HG03039 (cell line): ENCODE measurements around the gene POLA1.
A peak's percentile ranks its signal among the peaks of the same experiment; 100 is the strongest.

Source experiments
- ATAC-seq: cut with Tn5 transposase; IDR thresholded peaks from one replicate; pipeline ENCODE4 v1.9.1; 2021; ENCODE audit warnings: mild to moderate bottlenecking, moderate library complexity; ENCODE audit not compliant: unreplicated experiment

The POLA1 gene

GRCh38 chrX:25019707-25020390, 326.1 kb downstream of the POLA1 start:
- ATAC-seq = no peak

GRCh38 chrX:25020391-25020904, 326.7 kb downstream of the POLA1 start:
- no peak for ATAC-seq

DNA sequence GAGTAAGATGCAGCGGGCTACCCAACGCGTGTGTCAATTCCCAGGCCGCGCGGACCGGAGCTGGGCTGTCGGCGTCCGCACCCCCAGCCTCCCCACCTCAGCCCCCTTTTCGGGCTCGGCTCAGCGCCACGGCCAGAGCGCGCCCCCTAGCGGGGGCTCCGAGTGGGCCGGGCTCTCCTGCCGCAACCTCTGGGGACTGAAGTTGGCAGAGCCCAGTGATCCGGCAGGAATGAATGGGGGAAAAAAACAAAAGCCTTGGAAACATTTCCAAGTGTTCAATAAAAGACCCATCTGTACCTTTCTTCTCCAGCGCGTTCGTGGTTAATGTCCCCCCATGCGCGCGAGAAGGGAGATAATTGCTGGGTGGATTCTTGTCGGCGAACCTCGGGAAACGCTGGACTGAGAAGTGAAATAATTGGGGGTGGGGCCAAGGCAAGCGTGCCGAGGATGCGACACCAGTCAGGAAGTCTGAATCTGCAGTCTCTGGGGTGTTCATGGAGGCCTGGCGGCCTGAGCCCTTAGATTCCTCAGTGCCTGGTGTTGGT, 327.3 kb downstream of the POLA1 start:
- peak; percentile 78 for ATAC-seq

GRCh38 chrX:25022499-25023325, 329.0 kb downstream of the POLA1 start:
- no peak for ATAC-seq

GRCh38 chrX:25023908-25024307, 330.2 kb downstream of the POLA1 start:
- ATAC-seq = no peak

- ATAC-seq = no peak
Observed at GRCh38 chrX:25025615-25026014, 331.9 kb downstream of the POLA1 start.

GRCh38 chrX:25026576-25026975, 332.9 kb downstream of the POLA1 start:
- no peak for ATAC-seq

DNA sequence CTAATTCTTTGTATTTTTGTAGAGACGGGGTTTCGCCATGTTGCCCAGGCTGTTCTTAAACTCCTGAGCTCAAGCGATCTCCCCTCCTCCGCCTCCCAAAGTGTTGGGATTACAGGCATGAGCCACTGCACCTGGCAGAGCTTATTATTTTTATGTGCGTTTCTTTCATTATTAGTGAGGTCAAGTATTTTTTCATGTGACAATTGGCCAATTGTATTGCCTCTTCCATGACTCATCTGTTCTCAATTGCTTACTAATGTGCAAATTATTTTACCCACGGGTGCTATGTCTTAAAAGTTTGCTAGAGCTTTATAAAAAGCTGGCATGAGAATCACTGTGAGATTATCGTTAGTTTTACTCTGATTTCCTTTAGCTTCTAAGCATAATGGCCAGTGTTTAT, 335.0 kb downstream of the POLA1 start:
- no peak for ATAC-seq

DNA sequence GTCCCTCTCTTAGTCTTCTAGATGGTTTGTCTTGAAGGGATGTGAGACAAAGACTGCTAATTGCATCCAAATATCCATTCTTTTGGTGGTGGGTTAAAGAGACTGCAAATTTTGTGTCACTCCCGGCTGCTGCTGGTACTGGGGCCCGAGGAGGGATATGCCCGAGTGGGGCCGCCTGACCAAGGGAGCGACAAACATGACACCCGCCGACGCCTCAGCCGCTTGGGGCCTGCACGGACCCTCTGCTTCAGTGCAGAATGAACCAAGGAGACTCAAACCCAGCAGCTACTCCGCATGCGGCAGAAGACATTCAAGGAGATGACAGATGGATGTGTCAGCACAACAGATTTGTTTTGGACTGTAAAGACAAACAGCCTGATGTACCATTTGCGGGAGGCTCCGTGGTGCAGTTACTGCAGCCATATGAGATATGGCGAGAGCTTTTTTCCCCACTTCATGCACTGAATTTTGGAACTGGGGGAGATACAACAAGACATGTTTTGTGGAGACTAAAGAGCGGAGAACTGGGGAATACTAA, 335.6 kb downstream of the POLA1 start:
- no peak for ATAC-seq

GRCh38 chrX:25034889-25035288, 341.2 kb downstream of the POLA1 start:
- ATAC-seq = no peak

- ATAC-seq = no peak
Observed at GRCh38 chrX:25039036-25039435, 345.3 kb downstream of the POLA1 start.

GRCh38 chrX:25043192-25043591, 349.5 kb downstream of the POLA1 start:
- no peak for ATAC-seq
